Measurements from ENCODE around the gene PDK1.

Gene PDK1

DNA sequence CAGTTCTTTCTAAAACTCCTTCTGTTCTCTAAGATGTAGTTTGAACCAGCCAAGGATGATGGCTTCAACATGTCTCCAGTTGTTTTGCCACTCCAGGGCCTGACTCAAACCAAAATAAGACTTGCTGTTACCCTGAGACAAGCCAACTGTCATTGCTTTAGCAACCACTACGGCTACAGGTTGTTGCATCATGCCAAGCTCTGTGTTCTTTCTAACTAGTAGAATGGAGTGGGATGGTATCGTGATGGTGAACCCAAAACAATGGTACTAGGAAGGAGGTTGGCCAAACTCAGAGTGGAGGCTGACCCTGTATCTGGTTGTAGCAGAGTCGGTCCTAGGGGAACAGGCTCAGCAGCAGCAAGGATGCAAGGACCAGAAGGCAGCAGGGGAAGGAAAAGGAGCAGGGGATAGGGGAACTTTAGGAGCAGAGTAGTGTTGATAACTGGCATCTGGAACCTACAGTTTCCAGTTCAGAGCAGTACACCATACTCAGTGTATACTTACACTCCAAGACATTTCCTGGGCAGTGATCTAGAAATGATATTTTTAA is 51.6 kb downstream of the PDK1 start:
- TF ChIP-seq TAF1 (IDR thresholded peaks at IDR 0.05; ENCODE audit: borderline replicate concordance, low read depth, low read length) (no peak), POLR2A (IDR thresholded peaks at IDR 0.05; ENCODE audit: low read depth, low read length) (no peak), POLR2AphosphoS5 (IDR thresholded peaks at IDR 0.05; ENCODE audit: low read depth, low read length) (no peak)
- FAIRE-seq (no peak), DNase-seq (ENCODE audit: insufficient read length) (no peak)

DNA sequence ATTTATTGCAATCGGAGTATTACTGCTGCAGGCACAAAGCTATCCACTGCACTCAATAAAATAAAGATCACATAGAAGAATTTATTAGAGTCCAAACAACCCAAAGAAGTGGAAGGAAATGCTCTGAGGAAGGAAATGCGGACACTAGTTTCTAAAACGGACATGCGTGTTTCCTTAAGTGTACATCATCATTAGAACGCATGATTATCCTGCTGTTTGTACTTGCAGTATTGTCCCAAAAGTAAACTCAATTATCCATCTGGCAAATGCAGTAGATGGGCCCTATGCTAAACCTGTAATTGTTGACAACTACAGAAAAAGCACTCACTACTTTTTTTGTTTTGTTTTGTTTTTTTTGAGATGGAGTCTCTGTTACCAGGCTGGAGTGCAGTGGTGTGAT is 53.6 kb downstream of the PDK1 start:
- FAIRE-seq = no peak
- no peak for TF ChIP-seq TAF1 (IDR thresholded peaks at IDR 0.05; ENCODE audit: borderline replicate concordance, low read depth, low read length)
- no peak for TF ChIP-seq POLR2A (IDR thresholded peaks at IDR 0.05; ENCODE audit: low read depth, low read length)
- no peak for TF ChIP-seq POLR2AphosphoS5 (IDR thresholded peaks at IDR 0.05; ENCODE audit: low read depth, low read length)
- no peak for DNase-seq (ENCODE audit: insufficient read length)

DNA sequence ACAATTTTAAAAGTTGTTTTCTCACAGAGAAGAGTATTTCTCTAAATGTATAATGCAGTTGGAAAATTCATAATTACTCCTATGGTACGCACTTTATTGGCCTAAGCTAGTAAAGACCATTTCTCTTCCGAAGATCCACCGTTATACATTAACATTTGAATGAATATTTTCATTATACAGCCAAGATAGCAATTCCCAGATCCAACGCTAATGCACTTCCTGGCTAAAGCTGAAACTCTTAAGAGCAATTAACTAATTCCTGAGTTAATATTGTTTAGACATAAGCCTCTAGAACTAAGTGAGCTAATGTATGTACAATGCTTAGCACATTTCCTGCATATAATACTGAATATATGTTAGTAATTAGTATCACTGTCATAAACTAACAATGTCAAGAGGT is 56.2 kb downstream of the PDK1 start:
- no peak for DNase-seq (ENCODE audit: insufficient read length)
- TF ChIP-seq POLR2A (IDR thresholded peaks at IDR 0.05; ENCODE audit: low read depth, low read length) (no peak), POLR2AphosphoS5 (IDR thresholded peaks at IDR 0.05; ENCODE audit: low read depth, low read length) (no peak), TAF1 (IDR thresholded peaks at IDR 0.05; ENCODE audit: borderline replicate concordance, low read depth, low read length) (no peak)
- no peak for FAIRE-seq

DNA sequence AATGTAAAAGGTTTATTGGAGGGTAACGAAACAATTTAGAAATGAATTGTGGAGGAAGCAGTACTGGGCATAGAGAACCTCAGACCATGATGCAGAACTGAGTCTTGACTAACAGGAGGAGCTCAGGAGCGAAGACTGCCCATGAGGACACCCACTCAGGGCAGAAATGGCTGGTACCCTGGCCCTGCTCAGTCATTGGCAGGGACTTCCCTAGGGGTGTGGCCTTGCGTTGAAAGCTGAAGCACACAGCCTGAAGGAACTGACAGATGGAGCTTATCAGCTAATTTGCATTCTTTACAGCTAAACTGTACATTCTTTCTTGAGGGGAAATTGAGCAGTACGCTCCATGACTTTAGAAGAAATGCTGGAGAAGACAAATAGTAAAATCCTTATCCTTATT is 57.1 kb downstream of the PDK1 start:
- no peak for TF ChIP-seq POLR2AphosphoS5 (IDR thresholded peaks at IDR 0.05; ENCODE audit: low read depth, low read length)
- no peak for TF ChIP-seq TAF1 (IDR thresholded peaks at IDR 0.05; ENCODE audit: borderline replicate concordance, low read depth, low read length)
- TF ChIP-seq POLR2A (IDR thresholded peaks at IDR 0.05; ENCODE audit: low read depth, low read length) = no peak; the same call in 1 of the 2 replicates
- DNase-seq (ENCODE audit: insufficient read length) (no peak), FAIRE-seq (no peak)

DNA sequence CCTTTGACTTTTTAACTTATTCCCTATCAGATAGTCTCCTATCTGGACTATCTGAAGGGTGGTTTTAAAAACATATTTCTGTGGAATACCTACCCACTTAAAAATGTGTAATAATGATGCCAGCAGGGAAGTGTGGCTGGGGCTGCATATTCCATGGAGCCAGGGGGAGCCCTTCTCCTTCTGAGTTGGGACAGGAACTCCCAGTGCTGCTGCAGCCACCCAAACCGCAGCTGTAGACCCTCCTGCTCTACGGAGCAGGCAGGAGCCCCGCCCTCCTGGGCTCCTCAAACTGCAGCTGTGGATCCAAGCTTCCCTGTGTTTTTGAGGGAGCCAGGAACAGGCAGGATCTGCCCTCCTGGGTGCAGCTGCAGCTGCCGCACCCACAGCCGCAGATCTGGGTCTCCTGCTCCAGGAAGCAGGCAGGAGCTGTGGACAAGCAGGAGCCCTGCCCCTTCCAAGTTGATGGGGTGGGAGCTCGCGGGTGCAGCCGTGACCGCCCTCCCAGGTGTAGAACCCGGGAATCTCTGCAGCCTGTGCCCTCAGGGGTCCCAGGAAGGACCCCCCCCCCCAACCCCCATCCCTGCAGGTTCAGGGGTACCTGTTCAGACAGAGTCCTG is 57.8 kb downstream of the PDK1 start:
- 0 out of 2 replicates have a peak, but pooled peaks have one; percentile 39 for TF ChIP-seq POLR2A (IDR thresholded peaks at IDR 0.05; ENCODE audit: low read depth, low read length)
- no peak for TF ChIP-seq TAF1 (IDR thresholded peaks at IDR 0.05; ENCODE audit: borderline replicate concordance, low read depth, low read length)
- FAIRE-seq = no peak
- no peak for DNase-seq (ENCODE audit: insufficient read length)

DNA sequence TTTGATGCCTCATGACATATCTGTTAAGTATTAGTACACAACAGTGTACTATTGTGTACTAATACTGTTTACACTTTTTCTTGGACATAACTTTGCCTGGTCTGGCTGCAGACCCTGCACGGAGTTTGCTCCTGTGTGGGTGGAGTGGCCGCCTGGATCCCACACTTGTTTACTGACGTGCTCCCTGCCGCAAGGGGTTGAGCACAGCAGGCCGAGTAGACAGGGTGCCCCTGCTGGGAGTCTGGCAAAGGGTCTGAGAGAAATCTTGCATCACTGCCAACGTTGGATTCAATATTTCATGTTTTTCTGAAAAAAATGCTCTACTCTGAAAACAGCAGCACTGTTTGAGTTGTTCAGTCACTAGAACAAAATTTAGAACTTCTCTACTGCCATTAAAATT is 59.0 kb downstream of the PDK1 start:
- no peak for FAIRE-seq
- no peak for DNase-seq (ENCODE audit: insufficient read length)
- TF ChIP-seq POLR2A (IDR thresholded peaks at IDR 0.05; ENCODE audit: low read depth, low read length) (no peak), POLR2AphosphoS5 (IDR thresholded peaks at IDR 0.05; ENCODE audit: low read depth, low read length) (no peak), TAF1 (IDR thresholded peaks at IDR 0.05; ENCODE audit: borderline replicate concordance, low read depth, low read length) (no peak)

DNA sequence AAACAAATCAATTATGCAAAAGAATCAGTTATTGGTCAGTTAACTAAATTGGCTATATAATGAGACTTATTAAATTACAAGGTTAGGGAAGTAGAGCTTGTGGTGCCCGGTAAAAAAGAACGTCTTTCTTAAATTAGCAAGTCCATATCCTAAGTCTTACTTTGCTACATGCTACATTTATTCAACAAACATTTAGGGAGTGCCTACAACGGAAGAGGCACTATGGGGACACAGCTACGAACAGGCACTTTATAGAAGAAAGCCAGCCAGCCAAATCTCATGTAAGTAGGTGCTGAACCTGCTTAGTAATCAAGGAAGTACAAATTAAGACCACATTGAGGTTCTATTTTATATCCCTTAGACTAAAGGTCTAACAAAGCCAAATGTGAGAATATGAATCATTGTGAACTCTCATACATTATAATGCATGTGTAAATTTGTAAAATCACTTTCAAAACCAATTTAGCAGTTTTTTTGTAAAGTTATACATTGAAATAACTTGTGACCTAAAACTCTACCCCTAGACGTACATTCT is 59.9 kb downstream of the PDK1 start:
- DNase-seq (ENCODE audit: insufficient read length) (no peak), FAIRE-seq (peak; percentile 56)
- TF ChIP-seq TAF1 (IDR thresholded peaks at IDR 0.05; ENCODE audit: borderline replicate concordance, low read depth, low read length) = no peak
- no peak for TF ChIP-seq POLR2A (IDR thresholded peaks at IDR 0.05; ENCODE audit: low read depth, low read length)
- TF ChIP-seq POLR2AphosphoS5 (IDR thresholded peaks at IDR 0.05; ENCODE audit: low read depth, low read length) = no peak

DNA sequence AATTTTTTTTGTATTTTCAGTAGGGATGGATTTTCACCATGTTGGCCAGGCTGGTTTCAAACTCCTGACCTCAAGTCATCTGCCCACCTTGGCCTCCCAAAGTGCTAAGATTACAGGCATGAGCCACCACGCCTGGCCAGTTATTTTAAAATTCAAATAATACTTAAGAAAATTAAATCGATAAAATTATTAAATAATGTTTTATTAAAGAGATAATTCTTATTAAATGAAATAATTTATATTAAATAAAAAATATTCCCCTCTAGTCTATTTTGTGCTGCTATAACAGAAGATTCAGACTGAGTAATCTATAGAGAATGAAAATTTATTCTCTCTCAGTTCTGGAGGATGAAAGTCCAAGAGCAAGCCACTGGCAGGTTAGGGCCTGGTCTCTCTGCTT is 61.2 kb downstream of the PDK1 start:
- FAIRE-seq = no peak
- TF ChIP-seq TAF1 (IDR thresholded peaks at IDR 0.05; ENCODE audit: borderline replicate concordance, low read depth, low read length) = no peak
- TF ChIP-seq POLR2AphosphoS5 (IDR thresholded peaks at IDR 0.05; ENCODE audit: low read depth, low read length) = no peak
- TF ChIP-seq POLR2A (IDR thresholded peaks at IDR 0.05; ENCODE audit: low read depth, low read length) = no peak
- no peak for DNase-seq (ENCODE audit: insufficient read length)

DNA sequence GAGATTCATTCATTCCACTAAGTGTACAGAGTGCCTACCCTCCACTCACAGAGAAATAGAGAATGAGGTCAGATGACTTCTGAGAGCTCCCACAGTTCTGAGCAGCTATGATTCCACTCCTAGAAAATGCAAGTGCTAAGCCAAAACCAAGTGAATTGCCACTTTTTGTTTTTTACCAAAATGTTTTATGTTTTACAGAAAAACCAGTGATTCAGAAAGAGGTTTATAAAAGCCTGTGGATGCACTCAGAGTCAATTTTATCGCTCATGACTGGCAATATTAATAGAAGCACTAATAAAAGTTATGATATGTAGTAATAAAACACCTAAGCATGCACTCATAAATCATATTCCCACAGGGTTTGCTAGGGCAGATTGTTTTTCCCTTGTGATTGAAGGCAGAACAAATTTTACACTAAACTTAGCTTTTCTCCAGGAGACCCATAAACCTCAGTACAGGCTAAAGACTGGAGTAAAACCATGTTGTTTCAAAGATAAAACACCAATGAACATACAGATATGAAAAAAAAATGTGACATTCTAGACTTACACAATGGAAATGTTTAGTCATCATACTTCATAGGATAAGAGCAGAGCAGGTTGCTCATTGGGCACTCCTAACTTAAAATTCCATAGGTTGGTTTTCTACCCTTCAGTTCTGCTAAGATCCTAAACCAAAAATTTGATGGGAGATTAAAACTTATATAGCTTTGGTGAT is 67.5 kb downstream of the PDK1 start:
- no peak for DNase-seq (ENCODE audit: insufficient read length)
- TF ChIP-seq POLR2A (IDR thresholded peaks at IDR 0.05; ENCODE audit: low read depth, low read length) (no peak), TAF1 (IDR thresholded peaks at IDR 0.05; ENCODE audit: borderline replicate concordance, low read depth, low read length) (no peak), POLR2AphosphoS5 (IDR thresholded peaks at IDR 0.05; ENCODE audit: low read depth, low read length) (no peak)
- no peak for FAIRE-seq

DNA sequence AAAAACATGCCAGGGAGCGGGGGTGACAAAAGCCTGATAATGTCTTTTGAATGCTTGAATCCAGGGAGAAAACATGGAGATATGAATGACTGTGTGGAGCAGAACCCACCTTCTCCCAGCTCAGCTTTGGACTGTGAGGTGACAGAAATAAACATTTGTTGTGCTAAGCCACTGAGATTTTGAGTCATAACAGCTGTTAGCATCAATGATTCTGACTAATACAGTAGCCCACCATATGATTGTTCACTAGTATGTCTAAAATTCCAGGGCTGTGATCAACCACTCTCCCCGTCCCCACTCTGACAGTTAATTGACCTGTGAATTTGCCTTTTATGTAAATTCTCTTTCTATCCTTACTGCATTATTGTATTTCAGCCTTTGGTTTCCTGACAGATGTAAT is 69.1 kb downstream of the PDK1 start:
- TF ChIP-seq TAF1 (IDR thresholded peaks at IDR 0.05; ENCODE audit: borderline replicate concordance, low read depth, low read length) (no peak), POLR2AphosphoS5 (IDR thresholded peaks at IDR 0.05; ENCODE audit: low read depth, low read length) (no peak), POLR2A (IDR thresholded peaks at IDR 0.05; ENCODE audit: low read depth, low read length) (no peak)
- no peak for FAIRE-seq
- no peak for DNase-seq (ENCODE audit: insufficient read length)

DNA sequence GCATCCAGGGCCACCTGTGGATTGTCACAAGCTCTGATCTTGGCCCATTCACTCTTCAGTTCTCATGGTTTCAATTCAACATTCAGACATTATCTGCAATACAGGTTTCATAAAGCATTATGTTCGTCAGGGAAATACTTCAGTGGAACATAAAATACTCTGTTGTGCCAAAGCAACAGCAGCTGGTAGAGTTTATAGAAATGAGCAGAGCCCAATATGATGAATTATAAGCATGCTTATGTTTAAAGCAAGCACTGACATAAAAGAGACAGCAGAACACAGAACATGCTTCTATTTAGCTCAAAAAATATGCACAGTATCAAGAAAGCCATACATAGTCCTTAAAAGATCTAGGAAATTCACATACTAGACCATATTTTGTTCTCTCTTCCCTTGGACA is 71.3 kb downstream of the PDK1 start:
- TF ChIP-seq POLR2AphosphoS5 (IDR thresholded peaks at IDR 0.05; ENCODE audit: low read depth, low read length) = no peak
- no peak for TF ChIP-seq TAF1 (IDR thresholded peaks at IDR 0.05; ENCODE audit: borderline replicate concordance, low read depth, low read length)
- no peak for TF ChIP-seq POLR2A (IDR thresholded peaks at IDR 0.05; ENCODE audit: low read depth, low read length)
- DNase-seq (ENCODE audit: insufficient read length) (no peak), FAIRE-seq (no peak)

DNA sequence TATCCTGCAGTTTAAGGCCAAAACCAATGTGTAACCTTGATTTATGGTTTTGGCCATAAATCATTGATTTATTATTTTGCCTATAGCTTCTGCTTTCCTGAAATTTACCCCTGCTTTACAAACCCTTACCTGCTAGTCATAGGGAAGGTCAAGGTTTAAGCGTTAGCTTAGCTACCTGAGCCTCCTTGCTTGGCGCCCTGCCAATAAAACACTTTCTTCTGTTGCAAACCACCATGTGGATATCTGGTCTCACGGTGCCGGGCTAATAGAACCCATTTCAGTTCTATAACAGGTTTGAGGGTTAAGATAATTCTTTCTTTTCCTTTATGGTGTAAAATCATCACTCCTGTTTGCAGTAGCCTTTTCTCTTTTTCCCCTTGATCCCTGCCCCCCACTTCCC is 72.2 kb downstream of the PDK1 start:
- DNase-seq (ENCODE audit: insufficient read length) = no peak
- FAIRE-seq = no peak
- TF ChIP-seq POLR2A (IDR thresholded peaks at IDR 0.05; ENCODE audit: low read depth, low read length) (no peak), POLR2AphosphoS5 (IDR thresholded peaks at IDR 0.05; ENCODE audit: low read depth, low read length) (no peak), TAF1 (IDR thresholded peaks at IDR 0.05; ENCODE audit: borderline replicate concordance, low read depth, low read length) (no peak)
